ENCODE measurements around the gene GPATCH11.

GPATCH11 gene

GRCh38 chr2:37109523-37109922 lies 25.2 kb downstream of the GPATCH11 start:
- DNase-seq: no peak

GRCh38 chr2:37110306-37111212 lies 26.2 kb downstream of the GPATCH11 start:
- DNase-seq: no peak

- DNase-seq: no peak
Observed at GRCh38 chr2:37111958-37112357, 27.6 kb downstream of the GPATCH11 start.

GRCh38 chr2:37117566-37117965 lies 33.2 kb downstream of the GPATCH11 start:
- no peak for DNase-seq

GRCh38 chr2:37119157-37119556 lies 34.8 kb downstream of the GPATCH11 start:
- no peak for DNase-seq

- no peak for DNase-seq
Observed at GRCh38 chr2:37125416-37125815, 41.1 kb downstream of the GPATCH11 start.

- DNase-seq: no peak
Observed at GRCh38 chr2:37132914-37133313, 48.6 kb downstream of the GPATCH11 start.

GRCh38 chr2:37142546-37142945 lies 58.2 kb downstream of the GPATCH11 start:
- DNase-seq: no peak

- no peak for DNase-seq
Observed at GRCh38 chr2:37143974-37144373, 59.7 kb downstream of the GPATCH11 start.

GRCh38 chr2:37146062-37146461 lies 61.7 kb downstream of the GPATCH11 start:
- no peak for DNase-seq

GRCh38 chr2:37148325-37148724 lies 64.0 kb downstream of the GPATCH11 start:
- DNase-seq: no peak
